Measurements from ENCODE around the gene MAGI3.
"Not testable (repeated sequence)": the region's sequence is repeated elsewhere in the genome, so short reads cannot be mapped to it uniquely, and the experiment has no call there.

Gene MAGI3

DNA sequence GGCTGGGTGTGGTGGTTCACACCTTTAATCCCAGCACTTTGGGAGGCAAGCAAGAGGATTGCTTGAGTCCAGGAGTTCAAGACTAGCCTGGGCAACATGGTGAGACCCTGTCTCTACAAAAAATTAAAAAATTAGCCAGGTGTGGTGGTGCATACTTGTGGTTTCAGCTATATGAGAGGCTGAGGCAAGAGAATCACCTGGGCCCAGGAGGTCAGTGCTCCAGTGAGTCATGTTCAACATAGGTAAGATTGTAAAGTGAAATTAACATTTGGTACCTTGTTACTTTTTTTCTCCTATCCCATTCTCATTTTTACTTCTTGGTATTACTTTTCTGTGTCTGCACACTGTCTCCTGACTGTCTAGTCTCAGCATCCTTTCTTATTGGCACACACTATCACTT, 19.0 kb downstream of the MAGI3 start:
- POLR2A ChIA-PET = no interaction called here
- no peak for DNase-seq
- CTCF ChIA-PET = no interaction called here

GRCh38 chr1:113412020-113412419, 21.7 kb downstream of the MAGI3 start:
- POLR2A ChIA-PET; H3K27me3 ChIP-seq (replicated peaks in 2 of 5; ENCODE audit: control insufficient read depth in 4 of 5, insufficient read depth in 5 of 5, low read length in 4 of 5); H3K9me3 ChIP-seq (ENCODE audit: control extremely low read depth in 1 of 5, control insufficient read depth in 4 of 5, insufficient read depth in 2 of 5, low read depth in 1 of 5, low read length in 4 of 5); H3K4me3 ChIP-seq (ENCODE audit: control insufficient read depth in 1 of 7, extremely low read depth in 1 of 7, insufficient read depth in 4 of 7, low read depth in 2 of 7, low read length in 6 of 7); CTCF ChIA-PET; H3K36me3 ChIP-seq (ENCODE audit: control insufficient read depth in 4 of 4, insufficient read depth in 4 of 4, low read length in 3 of 4); H3K27ac ChIP-seq (ENCODE audit: insufficient read depth in 1 of 2, low read depth in 1 of 2, low read length in 2 of 2, poor library complexity in 1 of 2, severe bottlenecking in 2 of 2); H3K4me1 ChIP-seq (ENCODE audit: control extremely low read depth in 1 of 4, control insufficient read depth in 4 of 4, insufficient read depth in 4 of 4, low read length in 3 of 4); DNase-seq: not testable (repeated sequence)
- no CpG with 5 or more reads among the region's 4 CpGs for WGBS (ENCODE audit: insufficient coverage)

More for the DNA sequence above, 19.0 kb downstream of the MAGI3 start:
- H3K4me3 ChIP-seq (ENCODE audit: control insufficient read depth in 1 of 7, extremely low read depth in 1 of 7, insufficient read depth in 4 of 7, low read depth in 2 of 7, low read length in 6 of 7) = no peak overlapping the region
- H3K27me3 ChIP-seq (replicated peaks in 2 of 5; ENCODE audit: control insufficient read depth in 4 of 5, insufficient read depth in 5 of 5, low read length in 4 of 5) = no peaks in the 10 kb centered on the region
- no peak overlapping the region for H3K27ac ChIP-seq (ENCODE audit: insufficient read depth in 1 of 2, low read depth in 1 of 2, low read length in 2 of 2, poor library complexity in 1 of 2, severe bottlenecking in 2 of 2)
- H3K4me1 ChIP-seq (ENCODE audit: control extremely low read depth in 1 of 4, control insufficient read depth in 4 of 4, insufficient read depth in 4 of 4, low read length in 3 of 4) = no peaks in the 10 kb centered on the region
- H3K9me3 ChIP-seq (ENCODE audit: control extremely low read depth in 1 of 5, control insufficient read depth in 4 of 5, insufficient read depth in 2 of 5, low read depth in 1 of 5, low read length in 4 of 5) = no peaks in the 10 kb centered on the region
- H3K36me3 ChIP-seq (ENCODE audit: control insufficient read depth in 4 of 4, insufficient read depth in 4 of 4, low read length in 3 of 4) = no peaks in the 10 kb centered on the region

DNA sequence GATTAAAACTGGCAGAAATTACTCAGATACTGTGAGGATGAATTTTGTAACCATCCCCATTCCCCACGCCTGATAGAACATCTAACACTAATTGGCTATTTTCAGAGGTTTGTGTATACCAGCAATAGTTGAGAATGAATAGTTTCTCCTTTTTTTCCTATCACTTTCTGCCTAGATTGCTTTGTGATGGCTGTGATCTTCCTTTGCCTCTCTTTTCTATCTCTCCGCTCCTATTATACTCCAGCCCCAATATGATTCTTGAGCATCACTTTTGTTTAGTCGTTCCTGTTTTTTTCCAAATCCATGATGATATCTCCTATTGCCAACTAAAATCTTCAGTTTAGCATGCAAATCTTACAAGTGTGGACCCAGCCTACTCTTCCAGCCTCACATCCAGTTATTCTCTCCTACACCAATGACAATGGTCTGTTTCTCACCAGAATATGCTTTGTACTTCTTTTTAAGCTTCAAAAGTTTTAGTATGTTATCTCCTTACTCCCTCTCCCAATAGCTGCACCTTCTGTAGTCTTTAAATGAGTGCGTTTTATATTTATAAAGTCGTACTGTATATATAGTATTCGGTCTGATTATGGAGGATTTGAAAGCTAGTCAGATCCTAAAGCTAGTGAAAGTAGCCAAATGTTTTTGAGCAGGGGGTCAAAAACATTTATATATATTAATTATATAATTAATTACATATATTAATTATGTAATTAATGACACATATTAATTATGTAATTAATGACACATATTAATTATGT, 25.2 kb downstream of the MAGI3 start:
- no peak overlapping the region for H3K4me3 ChIP-seq (ENCODE audit: control insufficient read depth in 1 of 7, extremely low read depth in 1 of 7, insufficient read depth in 4 of 7, low read depth in 2 of 7, low read length in 6 of 7)
- peaks cover 0 to 3% (median 0%) of the 10 kb centered on the region in 5 experiments for H3K9me3 ChIP-seq (ENCODE audit: control extremely low read depth in 1 of 5, control insufficient read depth in 4 of 5, insufficient read depth in 2 of 5, low read depth in 1 of 5, low read length in 4 of 5)
- no peaks in the 10 kb centered on the region for H3K4me1 ChIP-seq (ENCODE audit: control extremely low read depth in 1 of 4, control insufficient read depth in 4 of 4, insufficient read depth in 4 of 4, low read length in 3 of 4)
- ChIA-PET POLR2A (no interaction called here), CTCF (no interaction called here)
- no peaks in the 10 kb centered on the region for H3K27me3 ChIP-seq (replicated peaks in 2 of 5; ENCODE audit: control insufficient read depth in 4 of 5, insufficient read depth in 5 of 5, low read length in 4 of 5)
- H3K27ac ChIP-seq (ENCODE audit: insufficient read depth in 1 of 2, low read depth in 1 of 2, low read length in 2 of 2, poor library complexity in 1 of 2, severe bottlenecking in 2 of 2) = no peak overlapping the region
- WGBS (ENCODE audit: insufficient coverage) = 93% methylated on average over 2 of the region's 6 CpGs
- DNase-seq = peak in 2 of 3 donors; percentile 52 to 53
- no peaks in the 10 kb centered on the region for H3K36me3 ChIP-seq (ENCODE audit: control insufficient read depth in 4 of 4, insufficient read depth in 4 of 4, low read length in 3 of 4)

DNA sequence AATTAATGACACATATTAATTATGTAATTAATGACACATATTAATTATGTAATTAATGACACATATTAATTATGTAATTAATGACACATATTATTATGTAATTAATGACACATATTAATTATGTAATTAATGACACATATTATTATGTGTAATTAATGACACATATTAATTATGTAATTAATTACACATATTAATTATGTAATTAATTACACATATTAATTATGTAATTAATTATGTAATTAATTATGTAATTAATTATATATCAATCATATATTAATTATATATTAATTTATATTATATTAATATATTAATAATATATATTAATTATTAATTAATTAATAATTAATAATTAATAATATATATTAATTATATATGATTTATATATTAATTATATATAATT, 25.8 kb downstream of the MAGI3 start:
- H3K9me3 ChIP-seq (ENCODE audit: control extremely low read depth in 1 of 5, control insufficient read depth in 4 of 5, insufficient read depth in 2 of 5, low read depth in 1 of 5, low read length in 4 of 5); POLR2A ChIA-PET; H3K27ac ChIP-seq (ENCODE audit: insufficient read depth in 1 of 2, low read depth in 1 of 2, low read length in 2 of 2, poor library complexity in 1 of 2, severe bottlenecking in 2 of 2); CTCF ChIA-PET; H3K27me3 ChIP-seq (replicated peaks in 2 of 5; ENCODE audit: control insufficient read depth in 4 of 5, insufficient read depth in 5 of 5, low read length in 4 of 5); H3K4me1 ChIP-seq (ENCODE audit: control extremely low read depth in 1 of 4, control insufficient read depth in 4 of 4, insufficient read depth in 4 of 4, low read length in 3 of 4); H3K36me3 ChIP-seq (ENCODE audit: control insufficient read depth in 4 of 4, insufficient read depth in 4 of 4, low read length in 3 of 4); DNase-seq; H3K4me3 ChIP-seq (ENCODE audit: control insufficient read depth in 1 of 7, extremely low read depth in 1 of 7, insufficient read depth in 4 of 7, low read depth in 2 of 7, low read length in 6 of 7): not testable (repeated sequence)

DNA sequence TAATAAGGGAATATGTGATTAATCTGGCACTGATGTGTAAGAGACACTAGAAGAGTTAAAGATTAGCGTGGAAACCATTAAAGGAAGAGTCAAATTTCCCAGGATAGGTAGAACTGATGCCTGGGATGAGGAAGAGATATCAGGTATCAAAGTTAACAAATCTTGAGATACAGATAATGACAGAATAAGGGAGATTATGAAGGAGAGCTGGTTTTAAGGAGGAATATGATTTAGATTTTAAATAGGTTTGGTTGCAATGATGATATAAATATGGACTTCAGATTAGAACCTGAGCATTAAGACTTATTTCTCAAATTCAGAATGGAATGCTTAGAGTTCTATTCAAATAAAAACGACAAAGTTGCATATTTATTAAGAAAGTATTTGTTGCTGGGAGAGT, 26.2 kb downstream of the MAGI3 start:
- Histone ChIP-seq H3K27me3 (replicated peaks in 2 of 5; ENCODE audit: control insufficient read depth in 4 of 5, insufficient read depth in 5 of 5, low read length in 4 of 5) (no peaks in the 10 kb centered on the region), H3K9me3 (ENCODE audit: control extremely low read depth in 1 of 5, control insufficient read depth in 4 of 5, insufficient read depth in 2 of 5, low read depth in 1 of 5, low read length in 4 of 5) (peaks cover 0 to 3% (median 0%) of the 10 kb centered on the region in 5 experiments), H3K27ac (ENCODE audit: insufficient read depth in 1 of 2, low read depth in 1 of 2, low read length in 2 of 2, poor library complexity in 1 of 2, severe bottlenecking in 2 of 2) (no peak overlapping the region), H3K4me1 (ENCODE audit: control extremely low read depth in 1 of 4, control insufficient read depth in 4 of 4, insufficient read depth in 4 of 4, low read length in 3 of 4) (no peaks in the 10 kb centered on the region), H3K36me3 (ENCODE audit: control insufficient read depth in 4 of 4, insufficient read depth in 4 of 4, low read length in 3 of 4) (no peaks in the 10 kb centered on the region), H3K4me3 (ENCODE audit: control insufficient read depth in 1 of 7, extremely low read depth in 1 of 7, insufficient read depth in 4 of 7, low read depth in 2 of 7, low read length in 6 of 7) (no peak overlapping the region)
- ChIA-PET CTCF (no interaction called here), POLR2A (no interaction called here)
- WGBS (ENCODE audit: insufficient coverage) = 100% methylated on average over 1 of the region's 2 CpGs
- DNase-seq = peak in 2 of 3 donors; percentile 20 to 26

GRCh38 chr1:113422315-113423068, 32.2 kb downstream of the MAGI3 start:
- no peak for DNase-seq
- H3K27me3 ChIP-seq (replicated peaks in 2 of 5; ENCODE audit: control insufficient read depth in 4 of 5, insufficient read depth in 5 of 5, low read length in 4 of 5) = no peaks in the 10 kb centered on the region
- POLR2A ChIA-PET = interaction anchor here (0.5 kb wide), 1 partner anchor 190 kb away, joined by 3 read pairs; no protein-coding TSS in a partner anchor
- CTCF ChIA-PET = no interaction called here
- H3K4me3 ChIP-seq (ENCODE audit: control insufficient read depth in 1 of 7, extremely low read depth in 1 of 7, insufficient read depth in 4 of 7, low read depth in 2 of 7, low read length in 6 of 7) = no peak overlapping the region
- 99% methylated on average over 26 of the region's 26 CpGs for WGBS (ENCODE audit: insufficient coverage)
- peaks cover 1 to 14% (median 10%) of the 10 kb centered on the region in 5 experiments for H3K9me3 ChIP-seq (ENCODE audit: control extremely low read depth in 1 of 5, control insufficient read depth in 4 of 5, insufficient read depth in 2 of 5, low read depth in 1 of 5, low read length in 4 of 5)
- no peaks in the 10 kb centered on the region for H3K4me1 ChIP-seq (ENCODE audit: control extremely low read depth in 1 of 4, control insufficient read depth in 4 of 4, insufficient read depth in 4 of 4, low read length in 3 of 4)
- no peaks in the 10 kb centered on the region for H3K36me3 ChIP-seq (ENCODE audit: control insufficient read depth in 4 of 4, insufficient read depth in 4 of 4, low read length in 3 of 4)
- H3K27ac ChIP-seq (ENCODE audit: insufficient read depth in 1 of 2, low read depth in 1 of 2, low read length in 2 of 2, poor library complexity in 1 of 2, severe bottlenecking in 2 of 2) = no peak overlapping the region

- Histone ChIP-seq H3K4me1 (ENCODE audit: control extremely low read depth in 1 of 4, control insufficient read depth in 4 of 4, insufficient read depth in 4 of 4, low read length in 3 of 4) (no peaks in the 10 kb centered on the region), H3K27ac (ENCODE audit: insufficient read depth in 1 of 2, low read depth in 1 of 2, low read length in 2 of 2, poor library complexity in 1 of 2, severe bottlenecking in 2 of 2) (no peak overlapping the region), H3K4me3 (ENCODE audit: control insufficient read depth in 1 of 7, extremely low read depth in 1 of 7, insufficient read depth in 4 of 7, low read depth in 2 of 7, low read length in 6 of 7) (no peak overlapping the region), H3K9me3 (ENCODE audit: control extremely low read depth in 1 of 5, control insufficient read depth in 4 of 5, insufficient read depth in 2 of 5, low read depth in 1 of 5, low read length in 4 of 5) (peaks cover 1 to 14% (median 10%) of the 10 kb centered on the region in 5 experiments), H3K27me3 (replicated peaks in 2 of 5; ENCODE audit: control insufficient read depth in 4 of 5, insufficient read depth in 5 of 5, low read length in 4 of 5) (no peaks in the 10 kb centered on the region), H3K36me3 (ENCODE audit: control insufficient read depth in 4 of 4, insufficient read depth in 4 of 4, low read length in 3 of 4) (no peaks in the 10 kb centered on the region)
- WGBS (ENCODE audit: insufficient coverage) = 97% methylated on average over 9 of the region's 14 CpGs
- ChIA-PET POLR2A (no interaction called here), CTCF (no interaction called here)
- no peak for DNase-seq
These were observed 33.5 kb downstream of the MAGI3 start for GRCh38 chr1:113423826-113424225.

Data from common myeloid progenitor, CD34-positive (primary cell).